Measurements from ENCODE around the gene CELF4.
A peak's percentile ranks its signal among the peaks of the same experiment; 100 is the strongest.

CELF4 gene

GRCh38 chr18:37539236-37539635 is 26.4 kb downstream of the CELF4 start:
- TF ChIP-seq ZFX (IDR thresholded peaks at IDR 0.05) (no peak), CTCF (conservative IDR thresholded peaks at IDR 0.05) (no peak)
- no peak overlapping the region for H3K27ac ChIP-seq

GRCh38 chr18:37538526-37539205 is 26.9 kb downstream of the CELF4 start:
- H3K27ac ChIP-seq, result no peak overlapping the region
- no peak for TF ChIP-seq CTCF (conservative IDR thresholded peaks at IDR 0.05)
- TF ChIP-seq ZFX (IDR thresholded peaks at IDR 0.05), result no peak

- TF ChIP-seq CTCF (conservative IDR thresholded peaks at IDR 0.05) (peak; percentile 86), ZFX (IDR thresholded peaks at IDR 0.05) (no peak)
- no peak overlapping the region for H3K27ac ChIP-seq
Measured at GRCh38 chr18:37537868-37538525, 27.6 kb downstream of the CELF4 start.

DNA sequence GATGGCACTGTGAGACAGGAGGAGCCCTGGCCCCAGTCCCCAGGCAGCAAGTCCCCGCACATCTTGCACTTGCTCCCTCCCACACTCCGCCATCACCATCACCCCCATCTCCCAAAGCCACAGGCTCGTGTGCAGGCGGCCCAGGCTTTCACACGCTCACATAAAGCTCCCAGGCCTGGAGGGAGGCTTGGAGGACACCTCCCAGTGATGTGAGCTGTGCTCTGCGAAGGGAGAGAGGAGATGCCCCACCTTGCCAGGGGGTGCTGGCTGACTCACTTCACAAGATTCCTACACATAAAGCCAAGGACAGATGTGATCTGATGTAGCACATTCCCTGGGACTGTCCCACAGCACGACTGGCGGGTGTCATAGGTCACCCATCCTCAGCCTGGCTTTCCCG is 28.9 kb downstream of the CELF4 start:
- no peak overlapping the region for H3K27ac ChIP-seq
- TF ChIP-seq ZFX (IDR thresholded peaks at IDR 0.05) (no peak), CTCF (conservative IDR thresholded peaks at IDR 0.05) (no peak)

DNA sequence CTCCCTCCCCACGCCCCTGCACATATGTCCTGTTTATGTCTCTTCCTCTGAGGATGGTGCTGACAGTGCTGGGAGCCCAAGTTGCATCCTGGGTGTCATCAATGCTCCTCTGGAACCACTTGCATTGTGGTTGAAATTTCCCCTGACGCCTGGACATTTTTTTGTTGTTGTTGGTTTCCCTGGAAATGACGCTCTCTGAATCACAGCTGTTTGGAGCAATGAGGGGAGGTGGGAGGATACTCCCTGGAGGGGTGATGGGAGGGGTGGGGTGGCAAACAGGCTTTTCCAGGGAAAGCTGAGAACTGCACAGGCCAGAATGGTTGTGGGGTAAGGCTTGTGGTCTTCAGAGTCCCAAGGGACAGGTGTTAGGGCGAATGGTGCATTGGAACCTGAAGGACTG is 29.6 kb downstream of the CELF4 start:
- no peak for TF ChIP-seq CTCF (conservative IDR thresholded peaks at IDR 0.05)
- no peak for TF ChIP-seq ZFX (IDR thresholded peaks at IDR 0.05)
- H3K27ac ChIP-seq, result no peak overlapping the region

DNA sequence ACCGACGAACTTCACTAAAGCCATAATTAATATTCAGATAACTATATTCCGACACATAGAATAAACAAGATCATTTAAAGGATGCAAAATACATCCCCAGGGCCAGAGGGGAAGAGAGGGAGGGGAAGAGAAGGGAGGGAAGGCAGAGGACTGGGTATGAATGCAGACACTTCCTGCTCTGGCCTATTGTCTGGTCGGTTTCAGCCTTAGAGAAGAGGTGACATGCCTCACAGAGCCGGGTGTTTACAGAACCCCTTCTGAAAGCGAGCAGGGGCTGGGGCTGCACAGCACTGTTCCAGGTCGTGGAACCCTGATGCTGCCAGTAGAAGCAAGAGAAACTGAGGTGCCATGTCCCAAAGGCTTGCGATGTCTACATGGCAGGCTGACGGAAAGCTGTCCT is 31.0 kb downstream of the CELF4 start:
- H3K27ac ChIP-seq, result no peak overlapping the region
- no peak for TF ChIP-seq ZFX (IDR thresholded peaks at IDR 0.05)
- no peak for TF ChIP-seq CTCF (conservative IDR thresholded peaks at IDR 0.05)

All from C4-2B (cell line).